Measurements from ENCODE around the gene PANK4.
"Not testable (repeated sequence)": the region's sequence is repeated elsewhere in the genome, so short reads cannot be mapped to it uniquely, and the experiment has no call there.

PANK4 gene

DNA sequence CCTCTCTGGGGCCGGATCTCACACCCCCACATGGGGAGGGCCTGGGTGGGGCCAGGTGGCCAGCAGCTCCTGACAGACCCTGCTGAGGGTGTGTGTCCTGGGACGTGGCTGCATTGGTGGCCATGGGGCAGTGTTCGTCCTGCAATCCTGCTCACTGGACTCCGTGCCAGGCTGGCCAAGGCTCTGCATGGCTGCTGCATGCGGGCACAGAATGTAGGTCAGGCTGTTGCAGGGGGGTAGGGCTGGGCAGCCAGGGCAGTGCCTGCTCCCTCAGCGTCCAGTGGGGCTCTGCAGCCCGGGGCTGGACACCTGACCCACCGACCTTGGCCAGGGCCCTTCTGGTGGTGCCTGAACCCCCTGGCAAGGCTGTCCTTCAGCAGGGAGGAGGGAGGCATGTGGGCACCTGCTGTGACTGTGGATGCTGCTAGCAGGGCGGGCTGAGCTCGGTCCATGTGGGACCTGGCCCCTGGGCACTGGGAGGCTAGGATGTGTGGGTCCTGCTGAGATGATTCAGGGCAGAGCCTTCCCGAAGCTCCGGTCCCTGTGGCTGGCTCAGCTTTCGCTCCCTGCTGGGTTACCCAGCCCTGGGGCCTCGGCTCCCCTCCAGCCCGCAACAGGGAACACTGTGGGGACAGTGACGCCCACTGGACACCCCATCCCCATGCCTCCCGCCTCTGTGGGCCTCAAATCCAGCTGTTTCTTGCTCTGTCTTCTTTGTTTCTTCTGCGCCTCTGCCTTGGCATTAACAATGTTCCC, 65.2 kb downstream of the PANK4 start:
- DNase-seq (ENCODE audit: low read depth): no peak

DNA sequence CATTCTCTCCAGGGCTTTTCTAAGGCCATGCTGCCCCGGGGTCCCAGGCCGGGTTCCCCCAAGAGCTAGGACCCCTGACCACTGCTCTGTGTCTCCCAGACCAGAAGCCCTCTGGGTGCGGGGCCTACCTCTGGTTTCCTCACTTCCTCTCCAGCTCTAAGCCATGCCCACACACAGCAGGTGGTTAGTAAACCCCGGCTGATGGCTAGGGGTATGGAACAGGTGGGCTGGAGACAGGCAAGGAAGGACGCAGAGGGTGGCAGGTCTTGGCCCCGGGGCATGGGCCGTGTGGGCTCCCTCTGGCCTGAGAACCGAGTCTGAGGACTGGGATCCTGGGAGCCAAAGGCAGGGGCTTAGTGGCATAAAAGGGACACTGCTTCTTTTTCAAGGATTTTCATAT, 66.2 kb downstream of the PANK4 start:
- DNase-seq (ENCODE audit: low read depth): no peak

DNA sequence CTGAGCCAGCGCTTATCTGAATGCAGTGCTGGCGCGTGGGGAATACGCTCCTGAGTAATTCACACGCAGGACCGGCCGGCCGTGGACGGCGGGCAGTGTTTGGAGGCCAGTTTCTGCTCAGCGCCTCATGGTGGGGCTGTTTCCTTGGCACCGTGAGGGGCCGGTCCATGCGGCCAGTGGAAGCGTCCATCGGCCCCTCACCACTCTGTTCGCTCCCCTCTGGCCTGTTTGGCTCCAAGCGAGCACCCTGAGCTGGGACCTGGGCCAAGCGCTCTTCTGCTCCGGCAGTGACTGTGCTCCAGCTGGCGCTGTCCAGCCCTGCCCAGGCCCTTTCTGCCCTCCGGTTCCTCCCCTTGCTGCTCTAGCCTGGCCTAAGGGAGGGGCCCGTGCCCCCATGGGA, 66.6 kb downstream of the PANK4 start:
- no peak for DNase-seq (ENCODE audit: low read depth)

DNA sequence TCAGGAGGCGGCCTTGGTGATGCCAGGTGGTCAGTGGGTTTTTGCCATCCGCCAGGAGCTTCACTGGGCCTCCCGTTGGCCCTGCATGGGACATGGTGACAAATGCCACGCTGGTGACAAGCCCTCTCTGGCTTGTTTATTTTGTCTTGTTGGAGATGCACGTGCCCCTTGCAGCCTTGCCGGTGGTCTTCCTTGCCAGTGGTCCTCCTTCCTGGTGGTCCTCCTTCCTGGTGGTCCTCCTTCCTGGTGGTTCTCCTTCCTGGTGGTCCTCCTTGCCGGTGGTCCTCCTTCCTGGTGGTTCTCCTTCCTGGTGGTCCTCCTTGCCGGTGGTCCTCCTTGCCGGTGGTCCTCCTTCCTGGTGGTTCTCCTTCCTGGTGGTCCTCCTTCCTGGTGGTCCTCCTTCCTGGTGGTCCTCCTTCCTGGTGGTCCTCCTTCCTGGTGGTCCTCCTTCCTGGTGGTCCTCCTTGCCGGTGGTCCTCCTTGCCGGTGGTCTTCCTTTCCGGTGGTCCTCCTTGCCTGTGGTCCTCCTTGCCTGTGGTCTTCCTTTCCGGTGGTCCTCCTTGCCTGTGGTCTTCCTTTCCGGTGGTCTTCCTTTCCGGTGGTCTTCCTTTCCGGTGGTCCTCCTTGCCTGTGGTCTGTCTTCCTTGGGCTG, 67.2 kb downstream of the PANK4 start:
- DNase-seq (ENCODE audit: low read depth): not testable (repeated sequence)

DNA sequence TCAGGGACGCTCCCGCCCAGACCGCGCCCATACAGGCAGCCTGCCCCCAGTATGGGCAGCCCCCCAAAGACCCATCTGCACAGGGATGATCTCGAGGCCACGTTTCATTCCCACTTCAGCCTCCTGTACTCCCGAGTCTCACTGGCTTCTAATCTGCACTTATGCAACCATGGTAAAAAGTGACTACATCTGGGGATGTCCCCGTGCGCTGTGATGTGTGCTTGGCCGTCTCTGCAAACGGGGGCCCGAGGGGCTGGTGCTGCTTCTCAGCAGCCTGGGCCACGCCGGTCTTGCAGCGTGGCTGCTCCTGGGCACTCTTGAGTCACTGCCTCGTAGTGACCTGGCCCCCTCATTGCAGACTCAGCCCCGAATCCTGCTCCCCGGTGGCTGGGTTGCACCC, 67.7 kb downstream of the PANK4 start:
- DNase-seq (ENCODE audit: low read depth): no peak
